ENCODE data around the gene PTPN7. TPM values are rescaled to one million over a fixed set of nuclear protein-coding genes. Genes with fewer than 3 reads are reported as not detected.

The PTPN7 gene
- total and polyA plus RNA-seq, 2 of the 13 experiments (the other 11 are each of a cell fraction or from before 2014, with no cell fraction given): not detected

DNA sequence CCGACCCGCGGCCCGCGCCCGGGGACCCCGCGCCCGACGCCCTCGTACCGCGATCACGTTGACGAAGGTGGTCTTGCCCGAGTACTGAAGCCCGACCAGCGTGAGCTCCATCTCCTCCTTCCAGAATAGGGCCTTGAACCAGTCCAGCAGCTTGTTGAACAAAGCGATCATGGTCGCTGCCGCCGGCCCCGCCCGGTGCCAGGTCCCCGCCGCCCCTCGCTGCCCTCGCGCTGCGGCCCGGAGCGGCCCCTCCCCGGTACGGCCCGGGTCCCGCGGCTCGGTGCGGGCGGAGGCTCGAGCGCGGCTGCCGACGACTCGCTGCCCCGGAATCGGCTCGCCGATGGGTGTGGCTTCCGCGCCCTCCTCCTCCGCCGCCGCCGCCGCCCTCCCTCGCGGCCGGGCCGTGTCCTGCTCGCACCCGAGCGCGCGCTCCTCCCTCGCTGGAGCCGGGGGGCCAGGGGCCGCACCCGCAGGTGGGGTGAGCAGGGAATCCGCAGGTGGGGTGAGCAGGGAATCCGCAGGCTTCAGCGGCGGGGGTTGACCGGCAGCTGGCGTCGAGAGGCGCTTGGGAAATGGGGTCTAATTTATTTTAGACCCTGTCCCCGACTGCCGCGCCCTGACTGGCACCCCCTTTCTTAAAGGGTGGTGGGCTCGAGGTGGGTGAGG, 15.9 kb downstream of the PTPN7 start, which contains the start of gene ARL8A (continued):
- TF ChIP-seq MEF2D (CRISPR knock-in tag; IDR thresholded peaks at IDR 0.05): no peak
- no peak for TF ChIP-seq ZNF230 (CRISPR knock-in tag; IDR thresholded peaks at IDR 0.05)
- TF ChIP-seq, protein P1, sequence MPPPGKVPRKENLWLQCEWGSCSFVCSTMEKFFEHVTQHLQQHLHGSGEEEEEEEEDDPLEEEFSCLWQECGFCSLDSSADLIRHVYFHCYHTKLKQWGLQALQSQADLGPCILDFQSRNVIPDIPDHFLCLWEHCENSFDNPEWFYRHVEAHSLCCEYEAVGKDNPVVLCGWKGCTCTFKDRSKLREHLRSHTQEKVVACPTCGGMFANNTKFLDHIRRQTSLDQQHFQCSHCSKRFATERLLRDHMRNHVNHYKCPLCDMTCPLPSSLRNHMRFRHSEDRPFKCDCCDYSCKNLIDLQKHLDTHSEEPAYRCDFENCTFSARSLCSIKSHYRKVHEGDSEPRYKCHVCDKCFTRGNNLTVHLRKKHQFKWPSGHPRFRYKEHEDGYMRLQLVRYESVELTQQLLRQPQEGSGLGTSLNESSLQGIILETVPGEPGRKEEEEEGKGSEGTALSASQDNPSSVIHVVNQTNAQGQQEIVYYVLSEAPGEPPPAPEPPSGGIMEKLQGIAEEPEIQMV (CRISPR knock-in tag; IDR thresholded peaks at IDR 0.05; ENCODE audit: low read depth): no peak
- TF ChIP-seq HHEX (CRISPR knock-in tag; IDR thresholded peaks at IDR 0.05): no peak
- no peak; the same call in 1 of the 2 replicates for TF ChIP-seq ZNF746 (CRISPR knock-in tag; IDR thresholded peaks at IDR 0.05)
- TF ChIP-seq ZNF878 (CRISPR knock-in tag; IDR thresholded peaks at IDR 0.05): no peak
- TF ChIP-seq SP4 (CRISPR knock-in tag; IDR thresholded peaks at IDR 0.05): peak; percentile 35; the same call in 1 of the 2 replicates
- TF ChIP-seq KDM5A (IDR thresholded peaks at IDR 0.05; ENCODE audit: borderline replicate concordance, low read length): no peak
- TF ChIP-seq ZNF891 (CRISPR knock-in tag; IDR thresholded peaks at IDR 0.05): no peak
- TF ChIP-seq, protein P2, sequence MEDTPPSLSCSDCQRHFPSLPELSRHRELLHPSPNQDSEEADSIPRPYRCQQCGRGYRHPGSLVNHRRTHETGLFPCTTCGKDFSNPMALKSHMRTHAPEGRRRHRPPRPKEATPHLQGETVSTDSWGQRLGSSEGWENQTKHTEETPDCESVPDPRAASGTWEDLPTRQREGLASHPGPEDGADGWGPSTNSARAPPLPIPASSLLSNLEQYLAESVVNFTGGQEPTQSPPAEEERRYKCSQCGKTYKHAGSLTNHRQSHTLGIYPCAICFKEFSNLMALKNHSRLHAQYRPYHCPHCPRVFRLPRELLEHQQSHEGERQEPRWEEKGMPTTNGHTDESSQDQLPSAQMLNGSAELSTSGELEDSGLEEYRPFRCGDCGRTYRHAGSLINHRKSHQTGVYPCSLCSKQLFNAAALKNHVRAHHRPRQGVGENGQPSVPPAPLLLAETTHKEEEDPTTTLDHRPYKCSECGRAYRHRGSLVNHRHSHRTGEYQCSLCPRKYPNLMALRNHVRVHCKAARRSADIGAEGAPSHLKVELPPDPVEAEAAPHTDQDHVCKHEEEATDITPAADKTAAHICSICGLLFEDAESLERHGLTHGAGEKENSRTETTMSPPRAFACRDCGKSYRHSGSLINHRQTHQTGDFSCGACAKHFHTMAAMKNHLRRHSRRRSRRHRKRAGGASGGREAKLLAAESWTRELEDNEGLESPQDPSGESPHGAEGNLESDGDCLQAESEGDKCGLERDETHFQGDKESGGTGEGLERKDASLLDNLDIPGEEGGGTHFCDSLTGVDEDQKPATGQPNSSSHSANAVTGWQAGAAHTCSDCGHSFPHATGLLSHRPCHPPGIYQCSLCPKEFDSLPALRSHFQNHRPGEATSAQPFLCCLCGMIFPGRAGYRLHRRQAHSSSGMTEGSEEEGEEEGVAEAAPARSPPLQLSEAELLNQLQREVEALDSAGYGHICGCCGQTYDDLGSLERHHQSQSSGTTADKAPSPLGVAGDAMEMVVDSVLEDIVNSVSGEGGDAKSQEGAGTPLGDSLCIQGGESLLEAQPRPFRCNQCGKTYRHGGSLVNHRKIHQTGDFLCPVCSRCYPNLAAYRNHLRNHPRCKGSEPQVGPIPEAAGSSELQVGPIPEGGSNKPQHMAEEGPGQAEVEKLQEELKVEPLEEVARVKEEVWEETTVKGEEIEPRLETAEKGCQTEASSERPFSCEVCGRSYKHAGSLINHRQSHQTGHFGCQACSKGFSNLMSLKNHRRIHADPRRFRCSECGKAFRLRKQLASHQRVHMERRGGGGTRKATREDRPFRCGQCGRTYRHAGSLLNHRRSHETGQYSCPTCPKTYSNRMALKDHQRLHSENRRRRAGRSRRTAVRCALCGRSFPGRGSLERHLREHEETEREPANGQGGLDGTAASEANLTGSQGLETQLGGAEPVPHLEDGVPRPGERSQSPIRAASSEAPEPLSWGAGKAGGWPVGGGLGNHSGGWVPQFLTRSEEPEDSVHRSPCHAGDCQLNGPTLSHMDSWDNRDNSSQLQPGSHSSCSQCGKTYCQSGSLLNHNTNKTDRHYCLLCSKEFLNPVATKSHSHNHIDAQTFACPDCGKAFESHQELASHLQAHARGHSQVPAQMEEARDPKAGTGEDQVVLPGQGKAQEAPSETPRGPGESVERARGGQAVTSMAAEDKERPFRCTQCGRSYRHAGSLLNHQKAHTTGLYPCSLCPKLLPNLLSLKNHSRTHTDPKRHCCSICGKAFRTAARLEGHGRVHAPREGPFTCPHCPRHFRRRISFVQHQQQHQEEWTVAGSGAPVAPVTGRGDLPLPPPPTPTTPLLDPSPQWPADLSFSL (CRISPR knock-in tag; IDR thresholded peaks at IDR 0.05): no peak
- TF ChIP-seq ZNF720 (CRISPR knock-in tag; IDR thresholded peaks at IDR 0.05): no peak
- no peak for TF ChIP-seq JUND (CRISPR knock-in tag; IDR thresholded peaks at IDR 0.05)
- TF ChIP-seq, protein P3, sequence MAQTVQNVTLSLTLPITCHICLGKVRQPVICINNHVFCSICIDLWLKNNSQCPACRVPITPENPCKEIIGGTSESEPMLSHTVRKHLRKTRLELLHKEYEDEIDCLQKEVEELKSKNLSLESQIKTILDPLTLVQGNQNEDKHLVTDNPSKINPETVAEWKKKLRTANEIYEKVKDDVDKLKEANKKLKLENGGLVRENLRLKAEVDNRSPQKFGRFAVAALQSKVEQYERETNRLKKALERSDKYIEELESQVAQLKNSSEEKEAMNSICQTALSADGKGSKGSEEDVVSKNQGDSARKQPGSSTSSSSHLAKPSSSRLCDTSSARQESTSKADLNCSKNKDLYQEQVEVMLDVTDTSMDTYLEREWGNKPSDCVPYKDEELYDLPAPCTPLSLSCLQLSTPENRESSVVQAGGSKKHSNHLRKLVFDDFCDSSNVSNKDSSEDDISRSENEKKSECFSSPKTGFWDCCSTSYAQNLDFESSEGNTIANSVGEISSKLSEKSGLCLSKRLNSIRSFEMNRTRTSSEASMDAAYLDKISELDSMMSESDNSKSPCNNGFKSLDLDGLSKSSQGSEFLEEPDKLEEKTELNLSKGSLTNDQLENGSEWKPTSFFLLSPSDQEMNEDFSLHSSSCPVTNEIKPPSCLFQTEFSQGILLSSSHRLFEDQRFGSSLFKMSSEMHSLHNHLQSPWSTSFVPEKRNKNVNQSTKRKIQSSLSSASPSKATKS (CRISPR knock-in tag; IDR thresholded peaks at IDR 0.05): no peak; the same call in 1 of the 2 replicates
- TF ChIP-seq KAT8 (CRISPR knock-in tag; IDR thresholded peaks at IDR 0.05): no peak
- TF ChIP-seq, protein P4, sequence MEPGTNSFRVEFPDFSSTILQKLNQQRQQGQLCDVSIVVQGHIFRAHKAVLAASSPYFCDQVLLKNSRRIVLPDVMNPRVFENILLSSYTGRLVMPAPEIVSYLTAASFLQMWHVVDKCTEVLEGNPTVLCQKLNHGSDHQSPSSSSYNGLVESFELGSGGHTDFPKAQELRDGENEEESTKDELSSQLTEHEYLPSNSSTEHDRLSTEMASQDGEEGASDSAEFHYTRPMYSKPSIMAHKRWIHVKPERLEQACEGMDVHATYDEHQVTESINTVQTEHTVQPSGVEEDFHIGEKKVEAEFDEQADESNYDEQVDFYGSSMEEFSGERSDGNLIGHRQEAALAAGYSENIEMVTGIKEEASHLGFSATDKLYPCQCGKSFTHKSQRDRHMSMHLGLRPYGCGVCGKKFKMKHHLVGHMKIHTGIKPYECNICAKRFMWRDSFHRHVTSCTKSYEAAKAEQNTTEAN (CRISPR knock-in tag; conservative IDR thresholded peaks at IDR 0.05): no peak
- TF ChIP-seq ZNF616 (CRISPR knock-in tag; IDR thresholded peaks at IDR 0.05; ENCODE audit: low read depth): no peak
